Adrenal gland (tissue), 5 donors: ENCODE measurements around the gene ISLR.

Experiments used
- POLR2A ChIP-seq, 2 donors: fragments of 450-650 bp; IDR thresholded peaks; one replicate each; pipeline ENCODE4 v1.6.1; 2017; ENCODE audit warnings: antibody characterized with exemption in 2 of 2, mild to moderate bottlenecking in 2 of 2, moderate library complexity in 1 of 2
- TF ChIP-seq, protein P1 (sequence below), 6 experiments: fragments of 450-650 bp in 4 of 6; fragments of 200-600 bp in 2 of 6; sonication (generic) in 1 of 6; IDR thresholded peaks; 1 replicate in 5 of 6; 2 replicates in 1 of 6; pipeline versions ENCODE4 v1.5.1 to v1.8.0; 2016 to 2021; ENCODE audit warnings: antibody characterized with exemption in 6 of 6, mild to moderate bottlenecking in 2 of 6, moderate library complexity in 1 of 6
- donor health status: DM: no; HTN: no; CAD: no.

GRCh38 chr15:74171965-74172541, 1.5 kb upstream of the ISLR start:
- TF ChIP-seq POLR2A (IDR thresholded peaks at IDR 0.05) = no peak
- TF ChIP-seq, protein P1, sequence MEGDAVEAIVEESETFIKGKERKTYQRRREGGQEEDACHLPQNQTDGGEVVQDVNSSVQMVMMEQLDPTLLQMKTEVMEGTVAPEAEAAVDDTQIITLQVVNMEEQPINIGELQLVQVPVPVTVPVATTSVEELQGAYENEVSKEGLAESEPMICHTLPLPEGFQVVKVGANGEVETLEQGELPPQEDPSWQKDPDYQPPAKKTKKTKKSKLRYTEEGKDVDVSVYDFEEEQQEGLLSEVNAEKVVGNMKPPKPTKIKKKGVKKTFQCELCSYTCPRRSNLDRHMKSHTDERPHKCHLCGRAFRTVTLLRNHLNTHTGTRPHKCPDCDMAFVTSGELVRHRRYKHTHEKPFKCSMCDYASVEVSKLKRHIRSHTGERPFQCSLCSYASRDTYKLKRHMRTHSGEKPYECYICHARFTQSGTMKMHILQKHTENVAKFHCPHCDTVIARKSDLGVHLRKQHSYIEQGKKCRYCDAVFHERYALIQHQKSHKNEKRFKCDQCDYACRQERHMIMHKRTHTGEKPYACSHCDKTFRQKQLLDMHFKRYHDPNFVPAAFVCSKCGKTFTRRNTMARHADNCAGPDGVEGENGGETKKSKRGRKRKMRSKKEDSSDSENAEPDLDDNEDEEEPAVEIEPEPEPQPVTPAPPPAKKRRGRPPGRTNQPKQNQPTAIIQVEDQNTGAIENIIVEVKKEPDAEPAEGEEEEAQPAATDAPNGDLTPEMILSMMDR (IDR thresholded peaks at IDR 0.05) = no peak
